Nephron progenitor cell (in vitro differentiated cells): Measurements from ENCODE around the gene PDE10A.

Source experiments
- DNase-seq: peaks from one replicate; pipeline ENCODE4 v3.0.0; 2021
- H3K27ac Mint-ChIP-seq: 2 replicates; pipeline ENCODE4 v1.8.0; 2021; ENCODE audit warnings: mild to moderate bottlenecking, moderate library complexity, mixed read lengths
- H3K27me3 Mint-ChIP-seq: 2 replicates; pipeline ENCODE4 v1.8.0; 2021; ENCODE audit warnings: mild to moderate bottlenecking, low read depth, mixed read lengths; ENCODE audit not compliant: poor library complexity
- H3K36me3 Mint-ChIP-seq: 2 replicates; pipeline ENCODE4 v1.8.0; 2021; ENCODE audit warnings: low read depth, mixed read lengths
- H3K4me1 Mint-ChIP-seq: 2 replicates; pipeline ENCODE4 v1.8.0; 2021; ENCODE audit warnings: mixed read lengths
- H3K4me3 Mint-ChIP-seq: 2 replicates; pipeline ENCODE4 v1.8.0; 2021; ENCODE audit warnings: mild to moderate bottlenecking, moderate library complexity, mixed read lengths
- H3K9me3 Mint-ChIP-seq: 2 replicates; pipeline ENCODE4 v1.8.0; 2021; ENCODE audit warnings: mild to moderate bottlenecking, moderate library complexity, mixed read lengths
- CTCF ChIP-seq: fragments of 200-600 bp; sonication (generic); IDR thresholded peaks from 2 replicates; pipeline ENCODE4 v1.5.0; 2021; ENCODE audit warnings: antibody characterized with exemption

The PDE10A gene

GRCh38 chr6:165487347-165487746 lies 175.7 kb downstream of the PDE10A start:
- no peak for DNase-seq
- peak overlapping the region; percentile 31 for H3K27ac Mint-ChIP-seq
- peaks cover 17% of the 10 kb centered on the region for H3K4me1 Mint-ChIP-seq
- peaks cover 30% of the 10 kb centered on the region for H3K36me3 Mint-ChIP-seq
- peaks cover 22% of the 10 kb centered on the region for H3K9me3 Mint-ChIP-seq
- TF ChIP-seq CTCF = no peak
- peaks cover 4% of the 10 kb centered on the region for H3K27me3 Mint-ChIP-seq
- H3K4me3 Mint-ChIP-seq = no peak overlapping the region

- peaks cover 13% of the 10 kb centered on the region for H3K9me3 Mint-ChIP-seq
- H3K4me3 Mint-ChIP-seq = no peak overlapping the region
- no peak for TF ChIP-seq CTCF
- H3K27me3 Mint-ChIP-seq = peaks cover 4% of the 10 kb centered on the region
- peaks cover 17% of the 10 kb centered on the region for H3K4me1 Mint-ChIP-seq
- no peak for DNase-seq
- H3K27ac Mint-ChIP-seq = no peak overlapping the region
- H3K36me3 Mint-ChIP-seq = peaks cover 28% of the 10 kb centered on the region
These were observed 176.6 kb downstream of the PDE10A start for GRCh38 chr6:165486183-165487137.

- peaks cover 8% of the 10 kb centered on the region for H3K36me3 Mint-ChIP-seq
- TF ChIP-seq CTCF = no peak
- no peak overlapping the region for H3K4me3 Mint-ChIP-seq
- H3K27ac Mint-ChIP-seq = peak overlapping the region; percentile 45
- no peaks in the 10 kb centered on the region for H3K9me3 Mint-ChIP-seq
- peaks cover 4% of the 10 kb centered on the region for H3K27me3 Mint-ChIP-seq
- DNase-seq = peak; percentile 12
- peaks cover 17% of the 10 kb centered on the region for H3K4me1 Mint-ChIP-seq
These were observed 178.7 kb downstream of the PDE10A start for GRCh38 chr6:165484178-165484889.

GRCh38 chr6:165481921-165482320 lies 181.1 kb downstream of the PDE10A start:
- Mint-ChIP-seq H3K27me3 (peaks cover 4% of the 10 kb centered on the region), H3K4me1 (peaks cover 16% of the 10 kb centered on the region), H3K27ac (no peak overlapping the region), H3K36me3 (peaks cover 3% of the 10 kb centered on the region), H3K4me3 (no peak overlapping the region), H3K9me3 (no peaks in the 10 kb centered on the region)
- DNase-seq = no peak
- TF ChIP-seq CTCF = no peak

- Mint-ChIP-seq H3K27me3 (peaks cover 4% of the 10 kb centered on the region), H3K9me3 (no peaks in the 10 kb centered on the region), H3K4me3 (no peak overlapping the region), H3K27ac (no peak overlapping the region), H3K4me1 (peaks cover 10% of the 10 kb centered on the region), H3K36me3 (peaks cover 3% of the 10 kb centered on the region)
- no peak for DNase-seq
- no peak for TF ChIP-seq CTCF
These were observed 182.1 kb downstream of the PDE10A start for GRCh38 chr6:165480916-165481315.
